GM18909 (cell line): Measurements from ENCODE around the gene HDDC3.

ENCODE experiments used
- ATAC-seq: cut with Tn5 transposase; IDR thresholded peaks from one replicate; pipeline ENCODE4 v1.9.1; 2021; ENCODE audit warnings: mild to moderate bottlenecking; ENCODE audit not compliant: unreplicated experiment, poor library complexity

HDDC3 gene

DNA sequence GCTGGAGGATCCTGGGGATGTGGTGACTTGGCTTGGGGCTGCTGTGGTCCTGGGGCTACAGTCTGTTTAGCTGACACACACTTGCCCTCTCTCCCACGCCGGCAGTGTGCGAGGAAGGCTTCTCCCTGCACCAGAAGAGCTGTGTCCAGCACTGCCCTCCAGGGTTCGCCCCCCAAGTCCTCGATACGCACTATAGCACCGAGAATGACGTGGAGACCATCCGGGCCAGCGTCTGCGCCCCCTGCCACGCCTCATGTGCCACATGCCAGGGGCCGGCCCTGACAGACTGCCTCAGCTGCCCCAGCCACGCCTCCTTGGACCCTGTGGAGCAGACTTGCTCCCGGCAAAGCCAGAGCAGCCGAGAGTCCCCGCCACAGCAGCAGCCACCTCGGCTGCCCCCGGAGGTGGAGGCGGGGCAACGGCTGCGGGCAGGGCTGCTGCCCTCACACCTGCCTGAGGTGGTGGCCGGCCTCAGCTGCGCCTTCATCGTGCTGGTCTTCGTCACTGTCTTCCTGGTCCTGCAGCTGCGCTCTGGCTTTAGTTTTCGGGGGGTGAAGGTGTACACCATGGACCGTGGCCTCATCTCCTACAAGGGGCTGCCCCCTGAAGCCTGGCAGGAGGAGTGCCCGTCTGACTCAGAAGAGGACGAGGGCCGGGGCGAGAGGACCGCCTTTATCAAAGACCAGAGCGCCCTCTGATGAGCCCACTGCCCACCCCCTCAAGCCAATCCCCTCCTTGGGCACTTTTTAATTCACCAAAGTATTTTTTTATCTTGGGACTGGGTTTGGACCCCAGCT, 51.0 kb downstream of the HDDC3 start:
- no peak for ATAC-seq

DNA sequence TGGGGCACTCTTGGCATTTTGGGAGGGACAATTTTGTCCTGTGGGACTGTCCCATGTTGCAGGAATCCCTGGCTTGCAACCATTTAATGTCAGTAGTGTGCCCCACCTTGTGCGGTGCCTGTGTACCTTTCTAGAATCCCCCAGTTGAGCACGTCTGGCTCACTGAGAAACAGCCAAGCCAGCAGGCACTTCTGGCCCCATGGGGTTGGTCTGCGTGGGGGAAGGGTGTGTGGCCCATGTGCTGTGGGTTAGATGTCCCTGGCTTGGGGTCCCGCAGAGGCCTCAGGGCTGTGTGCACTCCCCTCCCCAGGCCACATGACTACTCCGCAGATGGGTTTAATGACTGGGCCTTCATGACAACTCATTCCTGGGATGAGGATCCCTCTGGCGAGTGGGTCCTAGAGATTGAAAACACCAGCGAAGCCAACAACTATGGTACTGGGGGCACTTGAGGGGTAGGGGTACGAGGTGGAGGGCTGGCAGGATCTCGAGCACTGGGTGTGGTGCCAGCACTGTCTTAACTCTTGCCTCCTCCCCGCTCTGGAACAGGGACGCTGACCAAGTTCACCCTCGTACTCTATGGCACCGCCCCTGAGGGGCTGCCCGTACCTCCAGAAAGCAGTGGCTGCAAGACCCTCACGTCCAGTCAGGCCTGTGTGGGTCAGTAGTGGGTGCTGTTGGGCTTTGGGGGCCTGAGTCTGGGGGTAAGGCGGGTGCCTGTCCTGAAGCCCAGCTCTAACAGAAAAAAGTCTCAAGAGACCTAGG, 51.8 kb downstream of the HDDC3 start:
- no peak for ATAC-seq
